ENCODE data around the gene HSPA4L.

GRCh38 chr4:127748957-127749356 is 33.2 kb upstream of the HSPA4L start:
- TF ChIP-seq CTCF (IDR thresholded peaks at IDR 0.05) (no peak), POLR2A (IDR thresholded peaks at IDR 0.05) (no peak)
